Measurements from ENCODE around the gene RFX4.

DNA sequence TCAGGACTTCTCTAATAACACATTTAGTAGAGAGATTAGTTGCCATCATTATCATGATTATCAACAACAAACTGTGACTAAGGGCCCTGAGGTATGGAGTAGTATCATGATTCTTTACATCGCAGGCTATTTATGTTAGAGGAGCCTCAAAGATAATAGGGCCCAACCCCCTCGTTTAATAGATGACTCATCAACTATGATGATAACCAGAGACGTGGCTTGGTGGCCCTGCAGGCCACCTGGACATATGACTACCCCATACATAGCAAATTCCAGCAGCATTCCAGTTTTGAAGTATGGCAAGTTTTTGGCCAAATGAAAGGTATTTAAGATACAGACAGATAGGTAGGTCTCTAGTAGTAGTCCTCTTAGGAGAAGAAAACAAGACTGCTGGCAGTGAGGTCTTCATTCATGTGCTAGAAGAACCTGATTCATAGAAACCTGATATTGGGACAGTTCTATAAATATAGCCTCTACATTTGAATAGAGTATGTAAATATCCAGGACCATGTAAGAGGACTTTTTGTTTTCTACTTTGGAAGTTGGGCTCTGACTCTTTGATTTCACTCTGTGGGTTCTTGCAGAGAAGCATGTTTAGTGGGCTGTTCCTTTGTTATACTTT lies 197.3 kb downstream of the RFX4 start:
- TF ChIP-seq CTCF (conservative IDR thresholded peaks at IDR 0.05; ENCODE audit: low read depth, low read length) = no peak
- TF ChIP-seq EZH2 (IDR thresholded peaks at IDR 0.05; ENCODE audit: borderline replicate concordance, low read depth, low read length, poor library complexity, severe bottlenecking) = no peak

Measured in A673 (cell line).